ENCODE measurements around the gene NAE1. TPM values are rescaled to one million over a fixed set of nuclear protein-coding genes. Genes with fewer than 3 reads are reported as not detected.

Gene NAE1
- 52.1 and 56.9 TPM in 2 replicates for total RNA-seq

DNA sequence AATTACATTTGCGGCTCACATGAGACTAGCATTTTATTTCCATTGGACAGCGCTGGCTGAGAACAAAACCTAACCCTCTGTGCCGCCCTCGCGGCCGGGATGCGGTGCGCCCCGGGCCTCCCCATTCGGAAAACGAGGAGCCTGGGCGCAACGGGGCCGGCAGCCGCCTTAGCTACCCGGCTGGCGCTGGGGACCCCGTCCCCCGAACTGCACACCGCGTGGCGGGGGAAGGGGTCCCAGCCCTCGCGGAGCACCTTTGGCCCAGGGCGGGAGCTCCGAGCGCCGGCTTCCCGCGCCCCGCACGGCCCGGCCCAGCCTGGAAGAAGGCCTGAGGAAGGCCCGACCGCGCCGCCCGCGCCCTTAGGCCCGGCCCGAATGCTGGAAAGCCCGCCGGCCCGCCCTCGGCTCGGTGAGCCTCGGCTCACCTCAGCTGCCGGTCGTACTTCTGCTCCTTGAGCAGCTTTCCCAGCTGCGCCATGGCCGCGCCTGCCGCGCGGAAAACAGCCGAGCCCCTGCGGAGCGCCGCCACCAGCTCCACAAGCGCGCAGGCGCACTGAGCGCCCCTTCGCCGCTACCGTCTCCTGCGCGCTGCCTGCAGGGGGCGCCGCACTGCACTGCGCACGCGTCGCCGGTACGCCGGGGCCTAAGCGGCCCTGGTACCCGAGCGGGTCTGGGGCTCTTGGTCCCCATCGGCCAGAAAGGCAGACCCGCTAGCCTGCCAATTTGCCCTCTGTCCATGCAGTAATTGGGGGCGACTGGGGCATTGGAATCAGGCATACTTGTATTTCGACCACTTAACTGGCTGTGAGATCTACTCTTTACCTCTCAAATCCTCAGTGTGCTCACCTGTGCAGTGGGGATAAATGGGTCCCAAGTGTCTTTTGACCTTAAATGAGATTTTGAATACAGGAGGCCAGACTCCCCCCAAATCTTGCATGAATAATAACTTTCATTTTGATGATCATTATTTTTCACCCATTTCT is at the start of gene NAE1:
TSS of gene NAE1 (minus strand) at position 555 of the 983 bp plus-strand sequence. CDS start at position 478, 77 bp downstream.

DNA sequence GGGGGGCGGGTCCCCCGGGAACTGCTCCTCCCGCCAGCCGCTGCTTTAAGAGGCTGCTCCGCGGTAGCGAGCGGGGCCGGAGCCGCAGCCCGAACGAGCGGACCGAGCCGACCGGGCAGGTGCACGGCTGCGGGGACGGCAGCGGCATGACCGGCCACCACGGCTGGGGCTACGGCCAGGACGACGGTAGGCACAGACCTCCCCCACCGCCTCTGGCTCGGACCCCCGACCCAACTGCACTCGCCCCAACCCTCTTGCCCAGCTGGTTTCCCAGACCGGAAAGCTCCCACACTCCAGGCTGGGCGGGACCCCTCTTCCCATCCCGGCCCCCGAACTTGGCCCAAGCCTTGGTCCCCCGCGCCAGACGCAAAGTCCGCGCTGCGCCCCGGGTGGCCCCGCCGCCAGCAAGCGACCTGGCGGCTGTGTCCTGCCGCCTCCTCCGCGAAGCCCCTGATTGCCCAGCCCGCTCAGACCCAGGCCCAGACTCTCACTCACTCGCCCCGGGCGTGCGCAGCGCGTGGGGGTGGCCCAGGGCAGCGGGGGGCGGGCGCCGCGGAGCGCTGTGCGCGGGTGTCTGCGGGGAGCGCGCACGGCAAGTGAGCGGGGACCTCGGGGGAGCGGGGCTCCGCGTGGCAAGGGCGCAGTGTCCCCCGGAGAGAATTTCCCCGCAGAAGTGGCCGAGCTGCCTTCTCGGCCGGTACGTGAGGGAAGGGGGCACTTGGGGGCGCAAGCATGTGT is 13.7 kb upstream of the NAE1 start, which contains the start of gene CA7:
TSS of gene CA7 (plus strand) at position 73 of the 738 bp plus-strand sequence. CDS start at position 147, 74 bp downstream.

DNA sequence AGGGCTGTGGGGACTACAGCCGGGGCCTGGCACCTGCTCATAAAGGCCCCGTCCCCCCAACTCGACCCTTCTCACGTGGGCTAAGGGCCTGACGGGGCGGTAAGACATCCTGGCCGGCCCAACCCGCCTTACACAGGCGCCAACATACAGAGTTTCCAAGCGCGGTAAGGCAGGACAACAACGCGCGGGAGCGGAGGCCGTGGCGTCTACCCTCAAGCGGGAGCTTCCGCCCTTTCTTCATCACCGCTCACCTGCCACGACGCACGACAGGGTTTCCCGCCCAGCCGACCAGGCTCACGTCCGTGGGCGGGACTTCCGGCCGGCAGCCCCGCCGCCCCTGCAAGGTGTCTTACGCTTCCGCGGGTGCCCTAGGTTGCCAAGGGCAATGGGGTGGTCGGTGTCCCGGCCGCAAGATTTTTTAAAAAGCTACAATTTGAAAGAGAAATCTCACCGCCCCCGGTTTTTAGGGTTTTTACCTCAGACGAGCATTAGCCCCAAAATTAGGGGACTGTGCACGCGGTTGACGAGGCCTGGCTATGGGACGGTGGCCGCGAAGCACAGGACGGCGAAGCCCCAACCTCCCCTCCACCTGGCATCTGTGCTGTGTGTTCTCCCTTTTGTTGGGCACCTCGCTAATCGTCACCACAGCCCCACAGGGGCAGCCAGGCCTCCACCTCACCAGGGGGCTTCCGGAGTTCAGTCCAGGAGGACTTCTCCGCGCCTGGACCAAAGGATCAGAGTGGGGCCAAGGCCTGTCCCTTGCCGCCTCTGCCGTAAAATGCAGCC is 29.3 kb downstream of the NAE1 start, which contains the start of gene TERB1:
TSS of gene TERB1 (minus strand) at position 265 of the 786 bp plus-strand sequence. CDS start 4,786 bp downstream, outside the sequence.

Other genes with a start within 250 kb of the NAE1 start
- 5.4 and 8.8 TPM in 2 replicates for gene CMTM3, start 226.3 kb downstream of the NAE1 start, total RNA-seq
- gene CMTM4, start 134.2 kb downstream of the NAE1 start, total RNA-seq = 3.5 and 6.5 TPM in 2 replicates
- 122 and 152 TPM in 2 replicates for gene DYNC1LI2, start 79.4 kb downstream of the NAE1 start, total RNA-seq
- gene TERB1, start 29.4 kb downstream of the NAE1 start, total RNA-seq = under 0.01 and 0.09 TPM in 2 replicates
- not detected in 2 replicates for gene CA7, start 13.4 kb upstream of the NAE1 start, total RNA-seq
- gene PDP2, start 49.5 kb upstream of the NAE1 start, total RNA-seq = 5.1 and 5.2 TPM in 2 replicates
- not detected in 2 replicates for gene CDH16, start 87.9 kb upstream of the NAE1 start, total RNA-seq
- 9.8 and 11.7 TPM in 2 replicates for gene RRAD, start 94.6 kb upstream of the NAE1 start, total RNA-seq
- gene CIAO2B, start 103.4 kb upstream of the NAE1 start, total RNA-seq = 154 and 205 TPM in 2 replicates
- gene CES2, start 104.5 kb upstream of the NAE1 start, total RNA-seq = 20.6 and 29.0 TPM in 2 replicates
- gene CES3, start 130.3 kb upstream of the NAE1 start, total RNA-seq = 0.17 and 0.95 TPM in 2 replicates
- gene CES4A, start 157.6 kb upstream of the NAE1 start, total RNA-seq = 1.1 and 3.3 TPM in 2 replicates
- gene CBFB, start 198.2 kb upstream of the NAE1 start, total RNA-seq = 49.2 and 80.2 TPM in 2 replicates